GM23338 (cell line): ENCODE results near the gene UBASH3A. TPM values are rescaled to one million over a fixed set of nuclear protein-coding genes. Genes with fewer than 3 reads are reported as not detected.

Experiments
- ATAC-seq: fragments of 200-7000 bp; cut with Tn5 transposase; 3 replicates; pipeline ENCODE4 v1.9.1; 2020
- DNase-seq: peaks from one replicate; pipeline ENCODE4 v3.0.0-alpha.2; 2015; ENCODE audit warnings: low spot score
- H2AFZ ChIP-seq: fragments of 200-600 bp; sonication (generic); 2 replicates; pipeline ENCODE4 v1.8.0; 2016; ENCODE audit warnings: antibody characterized with exemption, mild to moderate bottlenecking, moderate library complexity
- H3F3A ChIP-seq: fragments of 200-600 bp; sonication (generic); replicated peaks from 2 replicates; pipeline ENCODE4 v1.8.0; 2017; ENCODE audit warnings: antibody characterized with exemption, mixed run types, low read depth
- H3K27ac ChIP-seq: fragments of 200-600 bp; sonication (generic); 2 replicates; pipeline ENCODE4 v1.6.1; 2016; ENCODE audit warnings: low read depth
- H3K27me3 ChIP-seq: fragments of 200-600 bp; sonication (generic); 2 replicates; pipeline ENCODE4 v1.8.0; 2016; ENCODE audit warnings: mild to moderate bottlenecking, mixed run types, moderate library complexity; ENCODE audit not compliant: insufficient read depth
- H3K36me3 ChIP-seq: fragments of 200-600 bp; sonication (generic); 2 replicates; pipeline ENCODE4 v1.8.0; 2016; ENCODE audit warnings: mild to moderate bottlenecking; ENCODE audit not compliant: insufficient read depth
- H3K4me1 ChIP-seq: fragments of 200-600 bp; sonication (generic); 2 replicates; pipeline ENCODE4 v1.8.0; 2016; ENCODE audit warnings: mild to moderate bottlenecking, moderate library complexity; ENCODE audit not compliant: insufficient read depth
- H3K4me2 ChIP-seq: fragments of 200-600 bp; sonication (generic); 2 replicates; pipeline ENCODE4 v1.7.1; 2017; ENCODE audit warnings: mixed run types
- H3K4me3 ChIP-seq: fragments of 200-600 bp; sonication (generic); 2 replicates; pipeline ENCODE4 v1.6.1; 2016; ENCODE audit warnings: mixed run types
- H3K79me2 ChIP-seq: fragments of 200-600 bp; sonication (generic); replicated peaks from 2 replicates; pipeline ENCODE4 v1.8.0; 2017; ENCODE audit warnings: mild to moderate bottlenecking; ENCODE audit not compliant: insufficient read depth
- H3K9me2 ChIP-seq: fragments of 200-600 bp; sonication (generic); 2 replicates; pipeline ENCODE4 v1.8.0; 2017; ENCODE audit not compliant: insufficient read depth
- H4K20me1 ChIP-seq: fragments of 200-600 bp; sonication (generic); replicated peaks from 2 replicates; pipeline ENCODE4 v1.8.0; 2017; ENCODE audit warnings: mild to moderate bottlenecking; ENCODE audit not compliant: insufficient read depth
- H3K27ac Mint-ChIP-seq: 2 replicates; pipeline ENCODE4 v1.8.0; 2020; ENCODE audit warnings: inconsistent platforms, mild to moderate bottlenecking, moderate library complexity, mixed read lengths
- H3K27me3 Mint-ChIP-seq: 3 replicates; pipeline ENCODE4 v1.8.0; 2022; ENCODE audit warnings: low read depth, mild to moderate bottlenecking, moderate library complexity, mixed read lengths, inconsistent platforms; ENCODE audit not compliant: insufficient read depth, poor library complexity
- H3K36me3 Mint-ChIP-seq: 3 replicates; pipeline ENCODE4 v1.8.0; 2021; ENCODE audit warnings: low read depth, mild to moderate bottlenecking, inconsistent platforms, moderate library complexity, mixed read lengths
- H3K4me1 Mint-ChIP-seq: 3 replicates; pipeline ENCODE4 v1.8.0; 2020; ENCODE audit warnings: mild to moderate bottlenecking, inconsistent platforms, mixed read lengths
- H3K4me3 Mint-ChIP-seq: 3 replicates; pipeline ENCODE4 v1.8.0; 2021; ENCODE audit warnings: moderate library complexity, mild to moderate bottlenecking, inconsistent platforms, mixed read lengths
- H3K9me3 Mint-ChIP-seq: 3 replicates; pipeline ENCODE4 v1.8.0; 2020; ENCODE audit warnings: moderate library complexity, mild to moderate bottlenecking, inconsistent platforms, mixed read lengths
- CREB1 ChIP-seq: fragments of 250-450 bp; sonication (Bioruptor Pico); IDR thresholded peaks from 2 replicates; pipeline ENCODE4 v1.5.0; 2020; ENCODE audit warnings: low read depth, mild to moderate bottlenecking, moderate library complexity
- CTCF ChIP-seq, 2 experiments: fragments of 200-600 bp in 1 of 2; sonication (generic) in 1 of 2; conservative IDR thresholded peaks; 2 replicates each; pipeline versions ENCODE4 v1.5.1 to v1.6.1; 2016 to 2017; ENCODE audit warnings: antibody characterized with exemption in 2 of 2, low read depth in 2 of 2, mild to moderate bottlenecking in 2 of 2, moderate library complexity in 1 of 2
- ETS1 ChIP-seq: IDR thresholded peaks from 2 replicates; pipeline ENCODE4 v1.6.1; 2016; ENCODE audit warnings: antibody characterized with exemption
- EZH2 ChIP-seq: fragments of 200-600 bp; sonication (generic); IDR thresholded peaks from one replicate; pipeline ENCODE4 v1.8.0; 2017; ENCODE audit warnings: antibody characterized with exemption, mild to moderate bottlenecking, low read depth; ENCODE audit not compliant: unreplicated experiment
- EZH2phosphoT487 ChIP-seq: fragments of 200-600 bp; sonication (generic); IDR thresholded peaks from one replicate; pipeline ENCODE4 v1.8.1; 2018; ENCODE audit warnings: antibody characterized with exemption; ENCODE audit not compliant: unreplicated experiment
- JUNB ChIP-seq: IDR thresholded peaks from one replicate; pipeline ENCODE4 v1.6.1; 2016; ENCODE audit warnings: antibody characterized with exemption; ENCODE audit not compliant: unreplicated experiment
- NANOG ChIP-seq: IDR thresholded peaks from 2 replicates; pipeline ENCODE4 v1.6.1; 2016; ENCODE audit warnings: antibody characterized with exemption, borderline replicate concordance
- POLR2AphosphoS5 ChIP-seq: IDR thresholded peaks from 2 replicates; pipeline ENCODE4 v1.6.1; 2016; ENCODE audit warnings: antibody characterized with exemption, low read depth
- REST ChIP-seq: IDR thresholded peaks from one replicate; pipeline ENCODE4 v1.6.1; 2018; ENCODE audit warnings: antibody characterized with exemption; ENCODE audit not compliant: unreplicated experiment
- STAT1 ChIP-seq: IDR thresholded peaks from one replicate; pipeline ENCODE4 v1.6.1; 2016; ENCODE audit warnings: antibody characterized with exemption; ENCODE audit not compliant: unreplicated experiment
- ZNF114 ChIP-seq: fragments of 250-450 bp; sonication (Bioruptor Pico); IDR thresholded peaks from 2 replicates; pipeline ENCODE4 v1.5.0; 2020; ENCODE audit warnings: mild to moderate bottlenecking, moderate library complexity
- ZNF331 ChIP-seq: fragments of 250-450 bp; sonication (Bioruptor Pico); IDR thresholded peaks from 2 replicates; pipeline ENCODE4 v1.5.0; 2020; ENCODE audit warnings: low read depth, mild to moderate bottlenecking, moderate library complexity
- ZNF462 ChIP-seq: fragments of 250-450 bp; sonication (Bioruptor Pico); IDR thresholded peaks from 2 replicates; pipeline ENCODE4 v1.5.0; 2020; ENCODE audit warnings: mild to moderate bottlenecking, moderate library complexity
- polyA plus RNA-seq: library from polyadenylated mRNA; unstranded; fragments of >200 nt; fragmentation: Nextera tagmentation; extraction: Ambion mirVana; gene quantifications from 2 replicates; pipeline ENCODE4 v1.2.1, GENCODE V29; 2016
- total RNA-seq: library from RNA; depleted of rRNA; stranded (reverse); fragments of >200 nt; shearing (Covaris generic); gene quantifications from 2 replicates; pipeline ENCODE4 v1.2.3, GENCODE V29; 2014

The UBASH3A gene
- total and polyA plus RNA-seq, 2 experiments from 2014 or later = not detected

- Histone ChIP-seq H3F3A (no peaks in the 10 kb centered on the region), H3K4me3 (no peak overlapping the region), H3K4me2 (no peak overlapping the region), H3K4me1 (no peaks in the 10 kb centered on the region; the same call in 1 of the 2 replicates), H3K27me3 (no peaks in the 10 kb centered on the region), H3K36me3 (no peaks in the 10 kb centered on the region), H4K20me1 (no peaks in the 10 kb centered on the region), H3K79me2 (no peaks in the 10 kb centered on the region), H3K9me2 (no peaks in the 10 kb centered on the region), H3K27ac (no peak overlapping the region), H2AFZ (no peak overlapping the region)
- Mint-ChIP-seq H3K4me1 (peaks cover 23% of the 10 kb centered on the region), H3K9me3 (no peaks in the 10 kb centered on the region), H3K27ac (no peak overlapping the region), H3K4me3 (no peak overlapping the region), H3K27me3 (peaks cover 12% of the 10 kb centered on the region), H3K36me3 (no peaks in the 10 kb centered on the region)
- ATAC-seq (no peak), DNase-seq (no peak)
- TF ChIP-seq POLR2AphosphoS5 = no peak
- no peak for TF ChIP-seq STAT1
- TF ChIP-seq ZNF462 (CRISPR knock-in tag) = no peak
- no peak for TF ChIP-seq EZH2phosphoT487
- no peak for TF ChIP-seq CTCF (conservative IDR thresholded peaks at IDR 0.05; ENCODE audit: low read depth in 2 of 2)
- TF ChIP-seq CREB1 (CRISPR knock-in tag) = no peak
- no peak for TF ChIP-seq REST
- no peak for TF ChIP-seq ETS1
- TF ChIP-seq JUNB = no peak
- no peak for TF ChIP-seq ZNF331 (CRISPR knock-in tag)
- TF ChIP-seq EZH2 = no peak
- TF ChIP-seq NANOG = no peak
- no peak for TF ChIP-seq ZNF114 (CRISPR knock-in tag)
These were observed 72.1 kb downstream of the UBASH3A start for GRCh38 chr21:42475526-42476387.
